ENCODE results near the gene SUPT20HL1.
"Not testable (repeated sequence)": the region's sequence is repeated elsewhere in the genome, so short reads cannot be mapped to it uniquely, and the experiment has no call there.

Gene SUPT20HL1

DNA sequence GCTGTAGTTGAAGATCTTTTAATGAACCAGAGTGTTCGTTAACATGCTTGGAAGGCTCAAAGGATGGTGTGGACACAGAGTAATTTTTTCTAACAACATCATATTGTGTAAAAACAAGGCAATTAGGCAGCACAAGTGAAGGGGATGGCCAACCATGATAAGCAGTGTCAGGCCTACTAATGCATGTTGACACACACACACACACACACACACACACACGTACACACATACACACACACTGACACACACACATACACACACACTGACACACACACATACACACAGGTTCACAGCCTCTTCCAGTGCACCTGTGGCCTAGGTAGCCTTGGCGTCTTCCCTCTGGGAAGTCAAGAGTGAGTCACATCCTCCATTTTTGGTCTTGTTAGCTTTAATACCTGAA, at the start of gene SUPT20HL1:
TSS of gene SUPT20HL1 (plus strand) at position 368 of the 400 bp plus-strand sequence. CDS start 2,122 bp downstream, outside the sequence.
- DNase-seq (ENCODE audit: low spot score), result no peak
- TF ChIP-seq, protein P1, sequence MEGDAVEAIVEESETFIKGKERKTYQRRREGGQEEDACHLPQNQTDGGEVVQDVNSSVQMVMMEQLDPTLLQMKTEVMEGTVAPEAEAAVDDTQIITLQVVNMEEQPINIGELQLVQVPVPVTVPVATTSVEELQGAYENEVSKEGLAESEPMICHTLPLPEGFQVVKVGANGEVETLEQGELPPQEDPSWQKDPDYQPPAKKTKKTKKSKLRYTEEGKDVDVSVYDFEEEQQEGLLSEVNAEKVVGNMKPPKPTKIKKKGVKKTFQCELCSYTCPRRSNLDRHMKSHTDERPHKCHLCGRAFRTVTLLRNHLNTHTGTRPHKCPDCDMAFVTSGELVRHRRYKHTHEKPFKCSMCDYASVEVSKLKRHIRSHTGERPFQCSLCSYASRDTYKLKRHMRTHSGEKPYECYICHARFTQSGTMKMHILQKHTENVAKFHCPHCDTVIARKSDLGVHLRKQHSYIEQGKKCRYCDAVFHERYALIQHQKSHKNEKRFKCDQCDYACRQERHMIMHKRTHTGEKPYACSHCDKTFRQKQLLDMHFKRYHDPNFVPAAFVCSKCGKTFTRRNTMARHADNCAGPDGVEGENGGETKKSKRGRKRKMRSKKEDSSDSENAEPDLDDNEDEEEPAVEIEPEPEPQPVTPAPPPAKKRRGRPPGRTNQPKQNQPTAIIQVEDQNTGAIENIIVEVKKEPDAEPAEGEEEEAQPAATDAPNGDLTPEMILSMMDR (IDR thresholded peaks at IDR 0.05; ENCODE audit: extremely low read depth, insufficient read depth, missing control alignments), result no peak
- in situ Hi-C loops (cut with MboI; ENCODE audit: low pct_unique_long_range_greater_than_20kb, low sequenced_read_pairs, unreplicated experiment), result no loop called here

DNA sequence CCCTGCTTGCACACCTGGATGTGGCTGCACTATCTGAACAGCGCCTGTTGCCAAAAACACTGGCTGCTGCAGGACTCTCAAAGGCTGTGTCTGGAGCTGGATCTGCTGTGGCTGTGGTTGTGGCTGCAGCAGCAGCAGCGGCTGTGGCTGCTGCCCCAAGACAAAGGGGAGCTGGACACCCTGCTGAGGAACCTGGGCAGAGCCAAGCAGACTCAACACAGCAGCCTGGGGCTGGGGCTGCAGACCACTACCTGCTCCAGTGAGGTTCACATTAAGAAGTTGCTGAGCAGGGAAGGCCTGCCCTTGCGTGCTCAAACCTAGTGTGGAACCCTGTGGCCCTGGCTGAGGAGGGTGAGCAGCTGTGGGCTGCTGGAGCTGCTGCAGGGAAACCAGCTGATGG, 49.5 kb upstream of the SUPT20HL1 start:
- DNase-seq (ENCODE audit: low spot score); in situ Hi-C loops (cut with MboI; ENCODE audit: low pct_unique_long_range_greater_than_20kb, low sequenced_read_pairs, unreplicated experiment): not testable (repeated sequence)

DNA sequence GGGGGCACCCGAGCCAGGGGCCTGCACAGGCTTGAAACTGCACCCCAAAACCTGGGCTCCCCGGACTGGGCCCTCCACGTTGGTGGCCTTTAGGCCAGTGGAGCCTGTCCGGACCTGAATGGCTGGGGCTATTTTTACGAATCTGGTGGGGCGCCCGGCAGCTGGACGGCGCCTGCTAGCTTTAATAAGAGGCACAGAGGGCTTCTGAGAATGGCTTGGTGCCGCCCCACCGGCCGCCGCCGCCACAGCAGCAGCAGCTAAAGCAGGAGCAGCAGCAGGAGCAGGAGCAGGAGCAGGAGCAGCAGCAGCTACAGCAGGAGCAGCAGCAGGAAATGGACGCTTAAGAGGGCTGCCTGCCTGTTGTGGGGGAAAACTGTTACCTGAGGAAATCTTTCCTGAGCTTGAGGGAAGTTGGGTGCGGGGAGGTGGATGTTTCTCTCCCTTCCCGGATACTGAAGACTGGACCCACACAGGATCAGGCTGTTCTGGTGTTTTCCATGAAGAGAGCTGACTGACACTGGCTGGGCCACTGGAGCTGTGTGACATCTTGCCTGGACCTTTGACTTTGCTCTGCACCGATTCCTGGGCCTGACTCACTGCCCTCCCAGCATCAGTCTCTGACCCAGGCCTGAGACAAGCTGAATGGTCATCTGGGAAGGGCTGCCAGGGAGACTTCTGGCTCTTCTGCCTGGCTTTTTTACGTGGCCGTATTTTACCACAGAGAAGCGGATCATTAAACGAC, 48.8 kb upstream of the SUPT20HL1 start:
- in situ Hi-C loops (cut with MboI; ENCODE audit: low pct_unique_long_range_greater_than_20kb, low sequenced_read_pairs, unreplicated experiment); DNase-seq (ENCODE audit: low spot score): not testable (repeated sequence)

DNA sequence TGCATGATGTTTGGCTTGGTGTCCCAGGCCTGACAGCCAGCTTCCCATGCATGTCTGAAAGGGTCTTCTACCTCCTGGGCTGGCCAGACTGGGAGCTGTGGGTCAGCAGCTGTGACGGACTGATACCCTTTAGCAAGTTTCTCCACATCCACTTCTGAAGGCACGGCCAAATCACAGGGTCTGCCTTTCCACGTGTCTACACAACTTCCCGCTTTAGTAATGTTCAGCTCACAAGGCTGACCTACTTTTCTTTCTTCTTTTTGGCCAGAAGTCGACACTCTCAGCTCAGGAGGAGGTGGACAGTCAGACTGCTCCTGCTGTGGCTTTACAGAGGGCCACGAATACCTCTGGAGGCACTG, 48.2 kb upstream of the SUPT20HL1 start:
- DNase-seq (ENCODE audit: low spot score); in situ Hi-C loops (cut with MboI; ENCODE audit: low pct_unique_long_range_greater_than_20kb, low sequenced_read_pairs, unreplicated experiment): not testable (repeated sequence)

DNA sequence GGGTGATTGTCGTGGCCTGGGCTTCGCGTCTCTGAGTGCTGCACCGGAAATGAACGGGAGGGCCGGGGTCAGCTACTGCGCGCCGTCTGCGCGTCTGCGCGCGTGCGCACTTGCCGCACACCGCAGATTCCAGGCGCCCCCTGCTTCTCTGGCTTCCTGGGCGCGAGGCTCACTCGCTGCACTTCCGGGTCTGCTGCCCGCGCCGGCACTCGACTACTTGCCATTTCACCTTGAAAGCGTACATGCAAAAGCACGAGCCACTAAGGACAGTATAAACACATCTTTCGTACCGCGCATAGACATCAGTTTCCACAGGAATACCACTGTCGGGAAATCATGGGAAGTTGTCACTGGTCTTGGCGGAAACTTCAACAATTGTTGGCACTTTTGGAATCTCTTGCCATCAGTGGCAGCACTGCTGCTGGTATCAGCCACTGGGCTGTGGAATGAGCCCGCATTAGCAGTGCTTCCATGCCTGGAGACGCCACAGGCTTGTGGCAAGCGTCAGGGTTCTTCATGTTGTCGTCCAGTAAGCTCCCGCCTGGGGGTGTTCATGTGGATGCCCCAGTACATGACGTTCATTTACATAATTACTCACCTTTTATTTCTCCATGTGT, 46.3 kb upstream of the SUPT20HL1 start, which contains the start of gene SUPT20HL2:
TSS of gene SUPT20HL2 (minus strand) at position 51 of the 617 bp plus-strand sequence. CDS start 754 bp downstream, outside the sequence.
- no peak for DNase-seq (ENCODE audit: low spot score)
- TF ChIP-seq, protein P1 (IDR thresholded peaks at IDR 0.05; ENCODE audit: extremely low read depth, insufficient read depth, missing control alignments), result no peak
- in situ Hi-C loops (cut with MboI; ENCODE audit: low pct_unique_long_range_greater_than_20kb, low sequenced_read_pairs, unreplicated experiment), result no loop called here

DNA sequence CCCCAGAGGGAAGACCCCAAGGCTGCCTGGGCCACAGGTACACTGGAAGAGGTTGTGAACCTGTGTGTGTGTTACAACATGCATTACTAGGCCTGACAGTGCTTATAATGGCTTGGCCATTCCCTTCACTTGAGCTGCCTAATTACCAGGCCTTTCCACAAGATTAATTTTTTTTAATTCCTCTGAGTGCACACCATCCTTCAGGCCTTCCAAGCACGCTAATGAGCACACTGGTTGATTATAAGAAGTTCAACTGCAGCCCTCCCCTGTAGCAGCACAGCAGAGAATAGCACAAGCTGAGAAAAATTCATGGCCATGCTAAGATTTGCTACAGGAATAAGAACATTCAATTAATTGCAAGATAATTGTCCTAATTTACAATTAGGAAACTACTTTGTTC, 44.3 kb upstream of the SUPT20HL1 start:
- in situ Hi-C loops (cut with MboI; ENCODE audit: low pct_unique_long_range_greater_than_20kb, low sequenced_read_pairs, unreplicated experiment), result no loop called here
- DNase-seq (ENCODE audit: low spot score), result no peak
- TF ChIP-seq, protein P1 (IDR thresholded peaks at IDR 0.05; ENCODE audit: extremely low read depth, insufficient read depth, missing control alignments), result no peak

DNA sequence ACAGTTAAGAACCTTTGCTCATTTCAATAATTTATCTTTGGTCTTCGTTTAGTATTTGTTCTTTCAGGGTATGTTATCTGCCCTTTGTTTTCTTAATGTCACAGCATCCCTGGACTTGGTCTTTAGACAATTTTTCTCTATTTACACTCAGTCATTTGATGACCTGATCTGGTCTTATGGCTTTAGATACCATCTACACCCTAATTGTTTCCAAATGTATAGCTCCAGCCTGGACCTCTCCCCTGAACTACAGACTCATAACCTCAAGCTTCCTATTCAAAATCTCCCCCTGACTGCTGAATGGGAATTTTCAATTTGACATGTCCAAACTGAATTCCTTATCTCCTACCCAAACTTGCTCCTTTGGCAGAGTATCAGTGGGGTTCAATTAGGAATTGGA, 42.9 kb upstream of the SUPT20HL1 start:
- no peak for DNase-seq (ENCODE audit: low spot score)
- in situ Hi-C loops (cut with MboI; ENCODE audit: low pct_unique_long_range_greater_than_20kb, low sequenced_read_pairs, unreplicated experiment), result no loop called here
- TF ChIP-seq, protein P1 (IDR thresholded peaks at IDR 0.05; ENCODE audit: extremely low read depth, insufficient read depth, missing control alignments), result no peak

DNA sequence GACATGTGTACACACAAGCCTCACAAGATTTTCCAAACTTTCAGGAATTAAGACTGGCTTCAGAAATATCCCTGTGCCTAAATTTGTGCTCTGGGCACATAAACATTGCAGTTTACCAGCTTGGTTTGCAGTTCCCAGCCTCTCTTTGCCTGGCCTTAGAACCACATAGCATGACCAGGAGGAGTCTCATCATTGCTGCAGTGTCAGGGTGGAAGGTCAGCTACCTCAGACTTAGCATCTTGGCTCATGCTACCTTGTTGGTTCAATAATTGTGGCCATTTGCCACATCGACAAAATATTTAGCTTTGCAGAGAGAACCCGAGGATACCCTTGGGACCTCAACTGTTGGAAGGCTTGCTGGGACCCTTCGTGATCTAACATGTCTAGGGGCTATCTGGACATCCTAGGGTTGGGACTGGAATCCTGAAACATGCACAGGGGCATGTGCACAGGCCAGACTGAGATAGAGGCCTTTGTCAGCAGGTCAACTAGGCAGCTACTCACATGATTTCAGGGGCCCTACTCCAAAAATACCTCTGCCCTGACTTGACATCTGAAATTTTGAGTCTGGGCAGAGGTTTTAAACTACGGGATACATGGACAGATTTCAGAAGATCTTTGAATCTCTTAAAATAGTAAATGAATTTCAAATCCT, 38.6 kb upstream of the SUPT20HL1 start:
- TF ChIP-seq, protein P1 (IDR thresholded peaks at IDR 0.05; ENCODE audit: extremely low read depth, insufficient read depth, missing control alignments), result no peak
- DNase-seq (ENCODE audit: low spot score), result no peak
- in situ Hi-C loops (cut with MboI; ENCODE audit: low pct_unique_long_range_greater_than_20kb, low sequenced_read_pairs, unreplicated experiment), result no loop called here
